Right lobe of liver (tissue), 6 donors: ENCODE data around the gene POU2F1. TPM values are rescaled to one million over a fixed set of nuclear protein-coding genes. Genes with fewer than 3 reads are reported as not detected.

Experiments
- ATAC-seq, 4 donors: fragments of 200-7000 bp; cut with Tn5 transposase; one replicate each; pipeline ENCODE4 v1.9.1; 2020; ENCODE audit warnings: mild to moderate bottlenecking in 4 of 4, moderate library complexity in 4 of 4
- DNase-seq, 3 donors: peaks; one replicate each; pipeline ENCODE4 v3.0.0-alpha.2; 2020
- H3K27ac ChIP-seq, 3 donors: fragments of 200-600 bp; one replicate each; pipeline ENCODE4 v1.8.0; 2022
- H3K27me3 ChIP-seq, 2 donors: fragments of 200-600 bp; one replicate each; pipeline ENCODE4 v1.8.0; 2022
- H3K36me3 ChIP-seq, 4 donors: fragments of 200-600 bp; sonication (generic) in 1 of 4; one replicate each; pipeline versions ENCODE4 v1.5.1 to v1.8.0; 2017 to 2022; ENCODE audit warnings: control low read depth in 1 of 4
- H3K4me1 ChIP-seq, 4 donors: fragments of 200-600 bp; sonication (generic) in 1 of 4; one replicate each; pipeline versions ENCODE4 v1.5.1 to v1.8.0; 2017 to 2022; ENCODE audit warnings: control low read depth in 1 of 4
- H3K4me3 ChIP-seq, 3 donors: fragments of 200-600 bp; one replicate each; pipeline ENCODE4 v1.8.0; 2022
- H3K9me3 ChIP-seq, 4 donors: fragments of 200-600 bp; sonication (generic) in 1 of 4; one replicate each; pipeline versions ENCODE4 v1.5.1 to v1.8.0; 2017 to 2022; ENCODE audit warnings: control low read depth in 1 of 4
- POLR2A ChIP-seq: fragments of 450-650 bp; IDR thresholded peaks from one replicate; pipeline ENCODE4 v1.6.1; 2017; ENCODE audit warnings: antibody characterized with exemption, mild to moderate bottlenecking
- WGBS: methylation state at CpG from one replicate; pipeline ENCODE4 v1.1.6; 2018; ENCODE audit warnings: low coverage, low lambda C conversion rate; ENCODE audit not compliant: insufficient coverage; ENCODE audit errors: missing lambda C conversion rate; 5-methylcytosine and 5-hydroxymethylcytosine counted together
- intact Hi-C, 2 donors: fragments of 100-400 bp; cut with DNase I; formaldehyde crosslinking; loops; one replicate each; pipeline versions ENCODE4 v1.11.2 to v1.14.1; 2022
- total RNA-seq, 6 experiments: library from RNA; depleted of rRNA in 2 of 6; stranded (reverse); fragments of >200 nt in 2 of 6; fragmentation: NEBNext Ultra II Directional in 3 of 6; extraction: Animal tissue kit (Norgen Biotek cat#: 25700) in 3 of 6; gene quantifications; one replicate each; pipeline versions ENCODE4 v1.1.0 to v1.2.4, GENCODE V29; 2016 to 2023
- TF ChIP-seq, protein P1 (sequence below), 4 donors: fragments of 200-600 bp in 3 of 4; fragments of 450-650 bp in 1 of 4; IDR thresholded peaks; one replicate each; pipeline versions ENCODE4 v1.5.1 to v1.8.0; 2016 to 2022; ENCODE audit warnings: antibody characterized with exemption in 4 of 4, mild to moderate bottlenecking in 2 of 4
- donor health status: DM: no; HTN: yes; CAD: no.
- donor health status: DM: no; HTN: no; CAD: no.
- donor health status: DM: no; HTN: no; CAD: no.
- donor health status: DM: no; HTN: yes; CAD: no.
- donor health status: DM: no; HTN: yes; CAD: no.

POU2F1 gene
- total RNA-seq, 6 experiments from 2014 or later: 4.8 to 10.3 (median 6.2) TPM

DNA sequence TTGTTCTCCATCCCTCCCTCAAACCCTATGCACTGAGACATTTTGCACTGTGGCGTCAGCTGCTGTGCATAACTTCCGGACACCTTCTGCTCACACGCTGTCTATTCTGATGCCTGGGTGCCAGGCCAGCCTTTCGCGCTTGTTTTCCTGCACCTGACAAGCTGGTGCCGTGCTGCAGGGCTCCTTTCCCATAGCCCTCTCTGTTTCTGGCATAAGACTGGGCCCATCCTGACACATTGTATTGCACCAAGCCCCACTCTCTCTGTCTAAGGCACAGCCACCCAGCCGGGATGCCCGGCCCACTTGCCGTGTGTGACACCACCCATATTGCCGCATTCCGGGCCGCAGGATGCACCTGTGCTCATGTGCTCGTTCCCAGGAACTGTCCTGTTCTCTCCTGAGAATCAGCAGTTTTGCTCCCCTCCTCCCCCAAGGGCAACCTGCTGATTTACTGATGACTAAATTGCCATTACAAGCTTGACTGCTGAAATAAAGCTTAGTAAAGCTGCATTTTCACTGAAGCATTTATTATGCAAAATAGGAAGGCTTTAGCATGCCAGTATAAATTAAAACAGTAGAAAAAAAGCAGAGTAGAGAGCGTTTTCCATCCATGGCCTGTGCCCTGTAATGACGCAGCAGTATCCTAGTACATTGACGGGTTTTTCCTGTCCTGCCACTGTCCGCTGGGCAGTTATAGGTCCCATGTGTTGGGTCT is 209.6 kb downstream of the POU2F1 start:
- no peak for TF ChIP-seq POLR2A
- TF ChIP-seq, protein P1, sequence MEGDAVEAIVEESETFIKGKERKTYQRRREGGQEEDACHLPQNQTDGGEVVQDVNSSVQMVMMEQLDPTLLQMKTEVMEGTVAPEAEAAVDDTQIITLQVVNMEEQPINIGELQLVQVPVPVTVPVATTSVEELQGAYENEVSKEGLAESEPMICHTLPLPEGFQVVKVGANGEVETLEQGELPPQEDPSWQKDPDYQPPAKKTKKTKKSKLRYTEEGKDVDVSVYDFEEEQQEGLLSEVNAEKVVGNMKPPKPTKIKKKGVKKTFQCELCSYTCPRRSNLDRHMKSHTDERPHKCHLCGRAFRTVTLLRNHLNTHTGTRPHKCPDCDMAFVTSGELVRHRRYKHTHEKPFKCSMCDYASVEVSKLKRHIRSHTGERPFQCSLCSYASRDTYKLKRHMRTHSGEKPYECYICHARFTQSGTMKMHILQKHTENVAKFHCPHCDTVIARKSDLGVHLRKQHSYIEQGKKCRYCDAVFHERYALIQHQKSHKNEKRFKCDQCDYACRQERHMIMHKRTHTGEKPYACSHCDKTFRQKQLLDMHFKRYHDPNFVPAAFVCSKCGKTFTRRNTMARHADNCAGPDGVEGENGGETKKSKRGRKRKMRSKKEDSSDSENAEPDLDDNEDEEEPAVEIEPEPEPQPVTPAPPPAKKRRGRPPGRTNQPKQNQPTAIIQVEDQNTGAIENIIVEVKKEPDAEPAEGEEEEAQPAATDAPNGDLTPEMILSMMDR (IDR thresholded peaks at IDR 0.05): no peak
- ATAC-seq (no peak), DNase-seq (no peak)
- no peak overlapping the region for H3K27ac ChIP-seq
- H3K4me1 ChIP-seq: no peaks in the 10 kb centered on the region
- H3K27me3 ChIP-seq: no peaks in the 10 kb centered on the region
- H3K4me3 ChIP-seq: no peak overlapping the region
- WGBS: 76% methylated on average over 9 of the region's 17 CpGs
- intact Hi-C loops: no loop called here
- no peaks in the 10 kb centered on the region for H3K36me3 ChIP-seq
- H3K9me3 ChIP-seq: no peaks in the 10 kb centered on the region

DNA sequence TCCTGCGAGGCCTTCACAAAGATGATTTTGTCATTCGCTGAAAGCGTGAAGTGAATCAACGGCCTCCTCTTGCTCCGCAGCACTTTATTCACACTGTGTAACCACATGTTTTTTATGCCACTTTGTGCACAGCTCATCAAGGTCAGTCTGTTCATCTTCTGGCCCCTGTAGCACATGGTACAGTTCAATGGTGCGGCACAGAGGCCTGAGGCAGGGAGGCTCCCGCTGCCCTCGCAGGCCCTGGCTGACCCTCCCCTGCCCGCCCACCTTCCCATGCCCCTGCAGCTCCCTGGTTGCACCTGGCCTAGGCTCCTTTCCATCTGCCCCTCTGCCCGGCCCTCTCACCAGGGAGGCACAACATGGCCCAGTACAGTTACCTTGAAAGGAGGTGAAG is 210.2 kb downstream of the POU2F1 start:
- ATAC-seq: peak in 3 of 4 donors; percentile 7 to 50 (median 13)
- intact Hi-C loops: no loop called here

DNA sequence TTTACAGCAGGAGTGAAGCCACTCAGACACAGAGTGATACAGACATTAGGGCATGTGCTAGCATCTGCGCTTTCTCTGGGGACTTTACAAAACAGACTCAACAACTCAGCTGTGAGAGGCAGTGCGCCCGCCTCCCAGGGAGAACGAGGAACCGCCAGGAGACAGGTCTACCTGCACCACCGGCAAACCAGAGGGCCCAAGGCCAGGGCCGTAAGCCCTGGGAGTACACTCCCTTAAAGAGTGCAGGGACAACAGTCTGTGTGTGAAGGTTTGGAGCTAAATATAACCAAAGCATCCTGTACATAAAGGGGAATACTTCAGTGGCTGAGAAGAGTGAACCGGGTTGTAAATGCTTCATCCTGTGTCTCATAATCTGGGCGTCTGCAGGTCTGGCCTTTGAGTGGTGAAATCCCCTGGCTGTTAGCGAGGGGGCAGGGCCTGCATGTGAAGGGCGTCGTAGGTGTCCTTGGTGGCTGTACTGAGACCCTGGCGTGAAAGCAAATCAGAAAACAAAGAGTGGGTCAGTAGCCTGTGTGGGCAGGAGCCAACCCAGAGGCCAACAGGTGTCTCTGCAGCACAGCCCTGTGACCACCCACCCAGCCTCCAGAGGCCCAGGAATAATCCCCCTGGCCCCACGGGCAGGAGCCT is 210.7 kb downstream of the POU2F1 start:
- no peaks in the 10 kb centered on the region for H3K36me3 ChIP-seq
- TF ChIP-seq, protein P1 (IDR thresholded peaks at IDR 0.05): no peak
- no peak for TF ChIP-seq POLR2A
- ATAC-seq (no peak), DNase-seq (no peak)
- WGBS: 75% methylated on average over 7 of the region's 14 CpGs
- no peak overlapping the region for H3K27ac ChIP-seq
- no peaks in the 10 kb centered on the region for H3K27me3 ChIP-seq
- intact Hi-C loops: no loop called here
- no peak overlapping the region for H3K4me3 ChIP-seq
- no peaks in the 10 kb centered on the region for H3K9me3 ChIP-seq
- H3K4me1 ChIP-seq: no peaks in the 10 kb centered on the region

More for the DNA sequence above, 210.2 kb downstream of the POU2F1 start:
- 82% methylated on average over 10 of the region's 10 CpGs for WGBS
- Histone ChIP-seq H3K4me3 (no peak overlapping the region), H3K9me3 (no peaks in the 10 kb centered on the region), H3K27me3 (no peaks in the 10 kb centered on the region), H3K4me1 (no peaks in the 10 kb centered on the region), H3K36me3 (no peaks in the 10 kb centered on the region), H3K27ac (no peak overlapping the region)
- no peak for TF ChIP-seq POLR2A
- TF ChIP-seq, protein P1 (IDR thresholded peaks at IDR 0.05): no peak
- DNase-seq: no peak

DNA sequence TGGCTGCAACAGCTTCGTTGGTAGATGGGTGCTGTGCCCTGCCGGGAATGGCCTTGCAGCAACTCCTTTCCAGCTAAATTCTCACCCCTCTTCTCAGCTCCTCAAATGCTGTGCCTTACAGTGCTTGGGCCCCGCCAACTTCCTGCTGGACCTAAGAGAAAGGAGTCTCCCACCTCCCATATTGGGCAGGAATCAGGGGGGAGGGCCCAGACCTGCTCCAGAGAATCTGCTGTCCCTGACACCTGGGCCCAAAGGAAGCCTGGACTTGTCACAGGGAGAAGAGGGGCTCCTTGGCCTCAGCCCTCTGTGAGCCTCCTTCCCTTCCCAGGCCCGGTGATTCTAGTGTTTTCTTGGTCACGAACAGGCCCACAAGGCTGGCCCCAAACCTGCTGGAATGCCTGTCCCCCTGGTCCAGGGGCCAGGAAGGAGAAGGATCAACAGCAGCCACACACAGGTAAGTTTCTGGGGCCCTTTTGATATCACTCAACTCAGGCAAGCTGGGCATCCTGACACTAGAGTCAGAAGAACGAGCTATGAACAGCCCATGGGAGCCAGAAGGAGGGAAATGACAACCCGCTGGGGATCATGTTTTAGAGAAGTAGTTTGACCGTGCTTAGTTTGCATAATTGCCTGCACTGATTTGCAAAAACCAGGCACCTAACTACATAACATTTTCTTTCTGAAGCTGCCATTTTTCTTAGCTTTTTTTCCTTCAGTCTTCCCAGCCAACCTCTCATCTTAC is 211.4 kb downstream of the POU2F1 start:
- no peak overlapping the region for H3K27ac ChIP-seq
- H3K36me3 ChIP-seq: no peaks in the 10 kb centered on the region
- H3K27me3 ChIP-seq: no peaks in the 10 kb centered on the region
- H3K4me3 ChIP-seq: no peak overlapping the region
- DNase-seq (no peak), ATAC-seq (no peak)
- H3K4me1 ChIP-seq: no peaks in the 10 kb centered on the region
- TF ChIP-seq POLR2A: no peak
- TF ChIP-seq, protein P1 (IDR thresholded peaks at IDR 0.05): no peak
- no peaks in the 10 kb centered on the region for H3K9me3 ChIP-seq
- WGBS: 78% methylated on average over 5 of the region's 8 CpGs
- intact Hi-C loops: no loop called here
